Stimulated activated CD4-positive, alpha-beta T cell treated with anti-CD3 and anti-CD28 coated beads, Interleukin-12 subunit alpha, Interleukin-12 subunit beta, amount 100 ng/mL, for 24 hours (primary cell): ENCODE results near the gene NFATC2IP.
"Not testable (repeated sequence)": the region's sequence is repeated elsewhere in the genome, so short reads cannot be mapped to it uniquely, and the experiment has no call there.

Experiments used
- DNase-seq, 2 experiments: peaks; one replicate each; pipeline ENCODE4 v3.0.0-alpha.2; 2020; ENCODE audit warnings: low read depth in 2 of 2

The NFATC2IP gene

DNA sequence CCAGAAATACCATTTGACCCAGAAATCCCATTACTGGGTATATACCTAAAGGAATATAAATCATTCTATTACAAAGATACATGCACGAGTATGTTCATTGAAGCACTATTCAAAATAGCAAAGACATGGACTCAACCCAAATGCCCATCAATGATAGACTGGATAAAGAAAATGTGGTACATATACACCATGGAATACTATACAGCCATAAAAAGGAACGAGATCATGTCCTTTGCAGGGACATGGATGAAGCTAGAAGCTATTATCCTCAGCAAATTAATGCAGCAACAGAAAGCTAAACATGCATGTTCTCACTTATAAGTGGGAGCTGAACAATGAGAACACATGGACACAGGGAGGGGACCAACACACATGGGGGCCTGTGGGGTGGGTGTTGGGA, 24.5 kb upstream of the NFATC2IP start:
- not testable (repeated sequence) for DNase-seq

- DNase-seq, result no peak
Observed at GRCh38 chr16:28927815-28928214, 22.9 kb upstream of the NFATC2IP start.

DNA sequence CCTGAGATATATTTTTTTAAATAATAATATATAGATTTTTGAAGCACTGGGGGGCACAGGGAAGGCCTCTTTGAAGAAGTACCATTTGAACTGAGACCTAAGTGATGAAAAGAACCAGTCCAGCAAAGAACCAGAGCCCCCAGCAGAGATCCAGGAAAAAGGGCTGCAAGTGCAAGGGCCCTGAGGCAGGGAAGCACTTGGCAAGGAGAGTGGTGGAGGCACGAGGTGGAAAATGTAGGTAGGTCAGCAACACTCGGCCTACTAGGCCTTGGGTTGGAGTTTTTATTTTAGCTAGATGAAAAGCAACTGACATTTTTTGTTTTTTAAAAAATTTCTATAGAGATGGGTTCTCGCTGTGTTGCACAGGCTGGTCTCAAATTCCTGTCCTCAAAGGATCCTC, 20.5 kb upstream of the NFATC2IP start:
- DNase-seq, result no peak

- no peak for DNase-seq
Observed at GRCh38 chr16:28930652-28931051, 20.1 kb upstream of the NFATC2IP start.

DNA sequence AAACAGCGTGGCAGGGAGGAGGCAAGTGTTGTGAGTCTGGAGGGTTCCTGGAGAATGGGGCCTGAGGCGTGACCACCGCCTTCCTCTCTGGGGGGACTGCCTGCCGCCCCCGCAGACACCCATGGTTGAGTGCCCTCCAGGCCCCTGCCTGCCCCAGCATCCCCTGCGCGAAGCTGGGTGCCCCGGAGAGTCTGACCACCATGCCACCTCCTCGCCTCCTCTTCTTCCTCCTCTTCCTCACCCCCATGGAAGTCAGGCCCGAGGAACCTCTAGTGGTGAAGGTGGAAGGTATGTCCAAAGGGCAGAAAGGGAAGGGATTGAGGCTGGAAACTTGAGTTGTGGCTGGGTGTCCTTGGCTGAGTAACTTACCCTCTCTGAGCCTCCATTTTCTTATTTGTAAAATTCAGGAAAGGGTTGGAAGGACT, 18.9 kb upstream of the NFATC2IP start, which contains the start of gene CD19:
TSS of gene CD19 (plus strand) at position 171 of the 425 bp plus-strand sequence. CDS start at position 201, 30 bp downstream.
- DNase-seq, result no peak

DNA sequence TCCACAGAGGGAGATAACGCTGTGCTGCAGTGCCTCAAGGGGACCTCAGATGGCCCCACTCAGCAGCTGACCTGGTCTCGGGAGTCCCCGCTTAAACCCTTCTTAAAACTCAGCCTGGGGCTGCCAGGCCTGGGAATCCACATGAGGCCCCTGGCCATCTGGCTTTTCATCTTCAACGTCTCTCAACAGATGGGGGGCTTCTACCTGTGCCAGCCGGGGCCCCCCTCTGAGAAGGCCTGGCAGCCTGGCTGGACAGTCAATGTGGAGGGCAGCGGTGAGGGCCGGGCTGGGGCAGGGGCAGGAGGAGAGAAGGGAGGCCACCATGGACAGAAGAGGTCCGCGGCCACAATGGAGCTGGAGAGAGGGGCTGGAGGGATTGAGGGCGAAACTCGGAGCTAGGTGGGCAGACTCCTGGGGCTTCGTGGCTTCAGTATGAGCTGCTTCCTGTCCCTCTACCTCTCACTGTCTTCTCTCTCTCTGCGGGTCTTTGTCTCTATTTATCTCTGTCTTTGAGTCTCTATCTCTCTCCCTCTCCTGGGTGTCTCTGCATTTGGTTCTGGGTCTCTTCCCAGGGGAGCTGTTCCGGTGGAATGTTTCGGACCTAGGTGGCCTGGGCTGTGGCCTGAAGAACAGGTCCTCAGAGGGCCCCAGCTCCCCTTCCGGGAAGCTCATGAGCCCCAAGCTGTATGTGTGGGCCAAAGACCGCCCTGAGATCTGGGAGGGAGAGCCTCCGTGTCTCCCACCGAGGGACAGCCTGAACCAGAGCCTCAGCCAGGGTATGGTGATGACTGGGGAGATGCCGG, 18.2 kb upstream of the NFATC2IP start:
- no peak for DNase-seq

GRCh38 chr16:28933171-28933570, 17.6 kb upstream of the NFATC2IP start:
- DNase-seq, result no peak

DNA sequence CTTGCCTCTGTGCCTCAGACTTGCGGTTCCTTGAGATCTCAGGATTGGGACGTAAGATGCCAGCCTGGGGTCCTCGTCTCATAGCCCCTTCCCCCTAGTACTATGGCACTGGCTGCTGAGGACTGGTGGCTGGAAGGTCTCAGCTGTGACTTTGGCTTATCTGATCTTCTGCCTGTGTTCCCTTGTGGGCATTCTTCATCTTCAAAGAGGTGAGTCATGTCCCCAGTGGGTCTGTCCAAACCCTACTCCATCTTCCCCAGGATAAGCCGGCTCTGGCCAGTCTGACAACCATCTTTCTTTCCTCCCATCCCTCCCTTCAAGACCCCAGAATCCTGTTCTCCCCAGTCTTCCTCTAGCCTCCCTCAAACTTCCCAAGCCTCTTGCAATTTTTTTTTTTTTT, 15.4 kb upstream of the NFATC2IP start:
- DNase-seq, result no peak

GRCh38 chr16:28935924-28936783, 14.6 kb upstream of the NFATC2IP start:
- DNase-seq, result peak; percentile 77 to 85

DNA sequence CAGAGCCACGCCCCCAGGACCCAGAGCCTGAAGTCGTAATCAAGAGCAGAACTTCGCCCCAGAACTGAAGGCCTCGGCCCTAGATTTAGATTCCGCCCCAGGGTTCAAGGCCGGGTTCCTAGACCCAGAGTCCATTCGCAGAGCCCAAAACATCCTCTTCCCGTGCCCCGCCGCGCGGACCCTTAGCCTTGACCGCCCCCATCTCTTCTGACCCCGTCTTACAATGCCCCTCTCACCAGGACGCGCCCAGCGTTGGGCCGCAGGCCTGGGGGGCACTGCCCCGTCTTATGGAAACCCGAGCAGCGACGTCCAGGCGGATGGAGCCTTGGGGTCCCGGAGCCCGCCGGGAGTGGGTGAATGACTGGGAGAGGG, 14.0 kb upstream of the NFATC2IP start:
- DNase-seq, result no peak

DNA sequence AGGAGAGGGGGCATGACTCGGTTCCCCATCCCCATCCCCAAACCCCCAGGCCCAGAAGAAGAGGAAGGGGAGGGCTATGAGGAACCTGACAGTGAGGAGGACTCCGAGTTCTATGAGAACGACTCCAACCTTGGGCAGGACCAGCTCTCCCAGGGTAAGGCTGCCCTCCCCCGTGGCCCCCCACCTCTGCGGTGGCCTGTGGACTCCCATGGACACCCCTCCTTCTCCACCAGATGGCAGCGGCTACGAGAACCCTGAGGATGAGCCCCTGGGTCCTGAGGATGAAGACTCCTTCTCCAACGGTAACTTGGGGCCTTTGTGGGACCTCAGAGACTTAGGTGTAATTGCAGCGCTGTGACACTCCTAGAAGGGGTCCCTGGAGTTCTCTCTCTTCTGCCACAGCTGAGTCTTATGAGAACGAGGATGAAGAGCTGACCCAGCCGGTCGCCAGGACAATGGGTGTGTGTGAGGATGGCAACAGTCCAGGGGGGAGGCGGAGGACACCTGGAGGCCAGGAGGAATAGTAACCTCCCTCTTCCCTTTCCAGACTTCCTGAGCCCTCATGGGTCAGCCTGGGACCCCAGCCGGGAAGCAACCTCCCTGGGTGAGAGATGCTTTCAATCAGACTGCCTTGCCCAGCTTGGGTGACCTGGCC, 13.4 kb upstream of the NFATC2IP start:
- DNase-seq, result no peak

DNA sequence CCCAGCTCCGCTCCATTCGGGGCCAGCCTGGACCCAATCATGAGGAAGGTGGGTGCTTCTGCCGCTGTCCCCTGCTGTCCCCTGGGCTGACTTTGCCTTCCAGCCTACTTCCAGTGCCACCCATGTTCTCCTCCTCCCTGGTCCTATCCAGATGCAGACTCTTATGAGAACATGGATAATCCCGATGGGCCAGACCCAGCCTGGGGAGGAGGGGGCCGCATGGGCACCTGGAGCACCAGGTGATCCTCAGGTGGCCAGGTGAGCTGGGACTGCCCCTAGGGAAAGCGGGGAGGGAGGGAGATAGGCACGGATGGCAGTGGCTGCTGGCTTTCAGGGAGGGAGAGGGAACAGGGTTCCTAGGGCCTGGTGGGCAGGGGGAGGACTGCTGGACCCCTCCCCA, 12.0 kb upstream of the NFATC2IP start:
- no peak for DNase-seq

GRCh38 chr16:28939825-28940224, 10.9 kb upstream of the NFATC2IP start:
- not testable (repeated sequence) for DNase-seq

DNA sequence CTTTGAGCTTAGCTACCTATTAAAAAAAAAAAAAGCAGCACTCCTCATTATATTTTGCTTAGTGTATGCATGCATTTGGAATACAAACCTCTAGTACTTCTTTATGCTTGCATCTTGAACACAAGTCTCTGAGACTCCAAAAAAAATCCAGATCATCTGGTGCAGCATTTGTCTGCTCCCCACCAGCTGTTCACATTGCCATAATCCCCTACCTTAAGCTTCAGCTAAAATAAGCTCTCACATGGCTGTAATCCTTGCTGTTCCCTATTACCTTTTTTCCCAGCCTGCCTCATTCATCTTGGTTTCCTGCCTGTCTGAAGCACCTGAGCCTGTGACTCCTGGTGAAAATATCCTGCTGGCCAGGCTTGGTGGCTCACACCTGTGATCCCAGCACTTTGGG, 7.5 kb upstream of the NFATC2IP start:
- no peak for DNase-seq

DNA sequence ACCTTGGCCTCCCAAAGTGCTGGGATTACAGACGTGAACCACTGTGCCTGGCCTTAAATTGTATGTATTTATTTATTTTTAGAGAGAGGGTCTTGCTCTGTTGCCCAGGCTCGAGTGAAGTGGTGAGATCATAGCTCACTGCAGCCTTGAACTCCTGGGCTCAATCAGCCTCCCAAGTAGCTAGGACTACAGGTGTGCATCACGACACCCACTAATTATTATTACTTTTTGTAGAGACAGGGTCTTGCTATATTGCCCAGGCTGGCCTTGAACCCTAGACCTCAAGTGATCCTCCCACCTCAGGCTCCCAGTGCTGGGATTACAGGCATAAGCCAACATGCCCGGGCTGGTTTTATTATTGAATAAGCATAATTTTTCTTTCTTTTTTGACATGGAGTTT, 4.1 kb upstream of the NFATC2IP start:
- DNase-seq, result no peak

DNA sequence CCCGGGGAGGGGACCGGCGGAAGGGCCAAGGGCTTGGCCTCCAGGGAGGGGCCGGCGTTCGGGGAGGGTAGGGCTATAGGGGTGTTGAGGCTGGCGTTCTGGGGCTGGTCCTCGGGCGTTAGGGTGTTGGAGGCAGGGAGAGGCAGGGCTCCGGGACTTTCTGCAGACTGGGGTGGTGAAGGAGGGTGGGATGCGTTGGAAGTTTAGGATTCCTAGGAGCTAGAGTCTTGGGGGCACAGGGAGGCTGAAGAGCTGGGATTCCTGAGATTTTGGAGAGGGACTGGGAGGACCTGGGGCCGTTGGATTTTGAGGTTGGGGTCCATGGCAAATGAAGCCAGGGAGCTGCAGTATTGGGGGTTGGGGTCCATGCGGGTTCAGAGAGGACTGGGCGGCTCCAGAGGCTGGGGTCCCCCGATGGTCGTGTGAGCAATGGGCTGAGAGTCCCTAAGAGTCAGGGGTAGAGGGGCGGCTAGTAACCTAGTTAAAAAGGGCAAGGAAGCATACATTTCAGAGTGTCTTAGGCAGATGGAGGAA, 740 bp downstream of the NFATC2IP start:
- DNase-seq, result peak in 1 of 2 experiments; percentile 28

- no peak for DNase-seq
Observed at GRCh38 chr16:28958216-28958615, 7.5 kb downstream of the NFATC2IP start.

- no peak for DNase-seq
Observed at GRCh38 chr16:28958836-28959235, 8.1 kb downstream of the NFATC2IP start.

DNA sequence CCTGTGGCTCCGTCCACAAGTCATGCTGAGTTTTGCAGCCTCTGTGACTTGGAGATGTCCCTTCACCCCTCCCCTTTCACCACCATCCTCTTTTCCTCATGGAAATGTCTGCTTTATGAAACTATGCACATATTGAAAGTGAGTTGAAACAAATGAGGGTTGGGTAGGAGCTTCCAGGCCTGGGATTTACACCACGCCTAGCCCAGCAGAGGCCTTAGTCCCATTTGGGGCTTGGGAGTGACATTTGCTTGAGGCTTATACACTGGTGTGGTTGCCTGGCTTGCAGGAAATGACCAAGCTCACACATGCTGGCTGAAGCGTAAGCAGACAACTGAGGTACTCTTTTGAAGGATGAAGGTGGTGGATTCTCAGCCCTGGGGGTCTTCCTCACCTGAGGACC, 13.3 kb downstream of the NFATC2IP start:
- no peak for DNase-seq

DNA sequence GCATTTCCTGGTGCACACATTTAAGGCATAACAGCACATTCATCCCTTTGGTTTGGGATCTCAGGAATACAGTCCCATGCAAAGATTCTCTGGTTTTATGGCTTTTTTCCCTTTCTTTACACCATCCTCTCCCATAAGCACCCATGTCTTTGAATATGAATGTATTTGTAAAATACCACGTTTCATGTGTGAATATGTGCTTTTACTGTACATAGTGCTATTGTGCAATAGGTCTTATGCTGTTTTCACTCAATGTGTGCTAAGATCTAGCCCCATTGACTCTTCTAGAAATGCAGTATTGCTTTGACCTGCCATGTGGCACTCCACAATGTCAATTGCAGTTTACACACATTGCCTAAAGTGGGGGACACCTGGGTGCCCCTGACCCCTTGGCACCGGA, 13.8 kb downstream of the NFATC2IP start:
- no peak for DNase-seq

DNA sequence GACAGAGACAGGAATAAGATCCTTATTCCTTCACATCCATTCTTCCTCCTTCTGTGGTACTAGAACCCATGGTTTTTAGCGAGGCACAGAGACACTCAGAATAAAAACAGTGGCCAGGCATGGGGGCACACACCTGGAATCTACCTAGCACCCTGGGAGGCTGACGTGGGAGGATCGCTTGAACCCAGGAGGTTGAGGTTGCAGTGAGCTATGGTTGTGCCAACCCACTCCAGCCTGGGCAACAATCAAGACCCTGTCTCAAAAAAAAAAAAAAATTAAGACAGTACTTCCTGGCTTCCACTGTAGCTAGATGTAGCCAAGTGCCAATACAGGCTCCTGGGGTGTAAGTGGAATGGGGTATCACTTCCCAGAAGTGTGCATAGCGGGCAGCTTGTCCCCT, 16.4 kb downstream of the NFATC2IP start:
- DNase-seq, result no peak

- DNase-seq, result not testable (repeated sequence)
Observed at GRCh38 chr16:28969696-28970095, 19.0 kb downstream of the NFATC2IP start.
